ENCODE results near the gene DLG2. TPM values are rescaled to one million over a fixed set of nuclear protein-coding genes. Genes with fewer than 3 reads are reported as not detected.

DLG2 gene
- total RNA-seq, 1 donor from 2014 or later: 1.8 TPM

- no peaks in the 10 kb centered on the region for H3K27me3 Mint-ChIP-seq (ENCODE audit: low read depth, unreplicated experiment)
- peak; percentile 12 for DNase-seq (ENCODE audit: low read depth)
- no peak overlapping the region for H3K4me3 Mint-ChIP-seq (ENCODE audit: unreplicated experiment)
- peak overlapping the region; percentile 64 for H3K27ac Mint-ChIP-seq (ENCODE audit: unreplicated experiment)
- Histone ChIP-seq H3K4me1 (ENCODE audit: insufficient read depth, low read length) (peaks cover under 1% of the 10 kb centered on the region), H4K20me1 (ENCODE audit: insufficient read depth, low read length) (no peaks in the 10 kb centered on the region), H3K27me3 (ENCODE audit: insufficient read depth, low read length) (no peaks in the 10 kb centered on the region), H3K4me3 (ENCODE audit: insufficient read depth, low read depth, low read length) (no peak overlapping the region), H3K4me2 (ENCODE audit: low read length) (no peak overlapping the region), H3K36me3 (ENCODE audit: insufficient read depth, low read length) (no peaks in the 10 kb centered on the region), H2AFZ (ENCODE audit: low read depth, low read length) (no peak overlapping the region), H3K79me2 (ENCODE audit: insufficient read depth, low read length) (no peaks in the 10 kb centered on the region), H3K9me3 (ENCODE audit: insufficient read depth, low read depth, low read length) (no peaks in the 10 kb centered on the region), H3K27ac (ENCODE audit: low read depth, low read length) (no peak overlapping the region), H3K9ac (ENCODE audit: low read length) (no peak overlapping the region)
- no peaks in the 10 kb centered on the region for H3K9me3 Mint-ChIP-seq (ENCODE audit: unreplicated experiment)
- peaks cover 18% of the 10 kb centered on the region for H3K4me1 Mint-ChIP-seq (ENCODE audit: low read depth, unreplicated experiment)
- no peak for FAIRE-seq
- H3K36me3 Mint-ChIP-seq (ENCODE audit: low read depth, unreplicated experiment): peaks cover 2% of the 10 kb centered on the region
- TF ChIP-seq, protein P1, sequence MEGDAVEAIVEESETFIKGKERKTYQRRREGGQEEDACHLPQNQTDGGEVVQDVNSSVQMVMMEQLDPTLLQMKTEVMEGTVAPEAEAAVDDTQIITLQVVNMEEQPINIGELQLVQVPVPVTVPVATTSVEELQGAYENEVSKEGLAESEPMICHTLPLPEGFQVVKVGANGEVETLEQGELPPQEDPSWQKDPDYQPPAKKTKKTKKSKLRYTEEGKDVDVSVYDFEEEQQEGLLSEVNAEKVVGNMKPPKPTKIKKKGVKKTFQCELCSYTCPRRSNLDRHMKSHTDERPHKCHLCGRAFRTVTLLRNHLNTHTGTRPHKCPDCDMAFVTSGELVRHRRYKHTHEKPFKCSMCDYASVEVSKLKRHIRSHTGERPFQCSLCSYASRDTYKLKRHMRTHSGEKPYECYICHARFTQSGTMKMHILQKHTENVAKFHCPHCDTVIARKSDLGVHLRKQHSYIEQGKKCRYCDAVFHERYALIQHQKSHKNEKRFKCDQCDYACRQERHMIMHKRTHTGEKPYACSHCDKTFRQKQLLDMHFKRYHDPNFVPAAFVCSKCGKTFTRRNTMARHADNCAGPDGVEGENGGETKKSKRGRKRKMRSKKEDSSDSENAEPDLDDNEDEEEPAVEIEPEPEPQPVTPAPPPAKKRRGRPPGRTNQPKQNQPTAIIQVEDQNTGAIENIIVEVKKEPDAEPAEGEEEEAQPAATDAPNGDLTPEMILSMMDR (IDR thresholded peaks at IDR 0.05; ENCODE audit: insufficient read depth, low read depth, low read length): no peak
- TF ChIP-seq EZH2 (IDR thresholded peaks at IDR 0.05; ENCODE audit: insufficient read depth, low read length): no peak
These were observed 940.4 kb downstream of the DLG2 start for GRCh38 chr11:84686716-84687115.

GRCh38 chr11:84685976-84686375 lies 941.2 kb downstream of the DLG2 start:
- no peaks in the 10 kb centered on the region for H3K79me2 ChIP-seq (ENCODE audit: insufficient read depth, low read length)
- H3K4me1 ChIP-seq (ENCODE audit: insufficient read depth, low read length): no peaks in the 10 kb centered on the region
- no peak overlapping the region for H2AFZ ChIP-seq (ENCODE audit: low read depth, low read length)
- H3K27ac ChIP-seq (ENCODE audit: low read depth, low read length): no peak overlapping the region
- DNase-seq (ENCODE audit: low read depth) (no peak), FAIRE-seq (no peak)
- H3K36me3 ChIP-seq (ENCODE audit: insufficient read depth, low read length): no peaks in the 10 kb centered on the region
- no peak overlapping the region for H3K4me3 ChIP-seq (ENCODE audit: insufficient read depth, low read depth, low read length)
- Mint-ChIP-seq H3K27me3 (ENCODE audit: low read depth, unreplicated experiment) (no peaks in the 10 kb centered on the region), H3K36me3 (ENCODE audit: low read depth, unreplicated experiment) (peaks cover 2% of the 10 kb centered on the region), H3K4me1 (ENCODE audit: low read depth, unreplicated experiment) (peaks cover 16% of the 10 kb centered on the region), H3K9me3 (ENCODE audit: unreplicated experiment) (no peaks in the 10 kb centered on the region), H3K4me3 (ENCODE audit: unreplicated experiment) (no peak overlapping the region), H3K27ac (ENCODE audit: unreplicated experiment) (no peak overlapping the region)
- H3K4me2 ChIP-seq (ENCODE audit: low read length): no peak overlapping the region
- TF ChIP-seq EZH2 (IDR thresholded peaks at IDR 0.05; ENCODE audit: insufficient read depth, low read length): no peak
- TF ChIP-seq, protein P1 (IDR thresholded peaks at IDR 0.05; ENCODE audit: insufficient read depth, low read depth, low read length): no peak
- no peak overlapping the region for H3K9ac ChIP-seq (ENCODE audit: low read length)
- H3K27me3 ChIP-seq (ENCODE audit: insufficient read depth, low read length): no peaks in the 10 kb centered on the region
- no peaks in the 10 kb centered on the region for H3K9me3 ChIP-seq (ENCODE audit: insufficient read depth, low read depth, low read length)
- no peaks in the 10 kb centered on the region for H4K20me1 ChIP-seq (ENCODE audit: insufficient read depth, low read length)

DNA sequence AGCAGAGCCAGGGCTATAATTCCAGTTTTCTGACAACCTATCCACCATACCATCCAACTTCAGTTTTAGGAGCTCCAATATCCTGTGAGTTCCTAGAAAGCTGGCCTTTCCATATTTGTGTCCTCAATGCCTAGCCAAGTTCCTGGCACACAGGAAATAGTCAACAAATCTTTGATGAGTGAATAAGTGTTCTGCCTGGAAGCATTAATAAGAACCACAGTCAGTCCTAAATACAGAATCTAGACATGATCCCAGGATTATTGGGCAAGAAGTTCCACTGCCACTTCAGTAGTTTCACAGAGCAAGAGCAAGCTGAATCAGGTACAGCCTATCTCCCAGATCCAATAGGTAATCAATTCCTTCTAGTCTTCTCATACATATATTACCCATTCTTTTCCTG lies 942.0 kb downstream of the DLG2 start:
- no peaks in the 10 kb centered on the region for H3K79me2 ChIP-seq (ENCODE audit: insufficient read depth, low read length)
- no peak for FAIRE-seq

More for the DNA sequence above, 942.0 kb downstream of the DLG2 start:
- Histone ChIP-seq H3K4me1 (ENCODE audit: insufficient read depth, low read length) (no peaks in the 10 kb centered on the region), H4K20me1 (ENCODE audit: insufficient read depth, low read length) (no peaks in the 10 kb centered on the region), H3K4me2 (ENCODE audit: low read length) (no peak overlapping the region), H3K27ac (ENCODE audit: low read depth, low read length) (no peak overlapping the region), H2AFZ (ENCODE audit: low read depth, low read length) (no peak overlapping the region), H3K36me3 (ENCODE audit: insufficient read depth, low read length) (no peaks in the 10 kb centered on the region), H3K9me3 (ENCODE audit: insufficient read depth, low read depth, low read length) (no peaks in the 10 kb centered on the region), H3K4me3 (ENCODE audit: insufficient read depth, low read depth, low read length) (no peak overlapping the region), H3K9ac (ENCODE audit: low read length) (no peak overlapping the region), H3K27me3 (ENCODE audit: insufficient read depth, low read length) (no peaks in the 10 kb centered on the region)
- no peaks in the 10 kb centered on the region for H3K27me3 Mint-ChIP-seq (ENCODE audit: low read depth, unreplicated experiment)
- TF ChIP-seq, protein P1 (IDR thresholded peaks at IDR 0.05; ENCODE audit: insufficient read depth, low read depth, low read length): no peak
- TF ChIP-seq EZH2 (IDR thresholded peaks at IDR 0.05; ENCODE audit: insufficient read depth, low read length): no peak
- H3K9me3 Mint-ChIP-seq (ENCODE audit: unreplicated experiment): no peaks in the 10 kb centered on the region
- no peak overlapping the region for H3K4me3 Mint-ChIP-seq (ENCODE audit: unreplicated experiment)
- no peak overlapping the region for H3K27ac Mint-ChIP-seq (ENCODE audit: unreplicated experiment)
- H3K4me1 Mint-ChIP-seq (ENCODE audit: low read depth, unreplicated experiment): peaks cover 14% of the 10 kb centered on the region
- peaks cover 2% of the 10 kb centered on the region for H3K36me3 Mint-ChIP-seq (ENCODE audit: low read depth, unreplicated experiment)
- no peak for DNase-seq (ENCODE audit: low read depth)
